H1 (cell line): ENCODE results near the gene ANKS1B. TPM values are rescaled to one million over a fixed set of nuclear protein-coding genes. Genes with fewer than 3 reads are reported as not detected.

Experiments
- CTBP2 ChIP-seq: IDR thresholded peaks from 2 replicates; pipeline ENCODE4 v1.7.0; 2011; ENCODE audit warnings: borderline replicate concordance, mild to moderate bottlenecking, moderate library complexity, mixed read lengths, low read length; ENCODE audit not compliant: insufficient read depth, insufficient read length
- HDAC2 ChIP-seq, 2 experiments: fragments of 300-600 bp in 1 of 2; sonication (generic) in 1 of 2; IDR thresholded peaks; 2 replicates each; pipeline ENCODE4 v1.6.1; 2011 to 2012; ENCODE audit warnings: low read depth in 2 of 2, low read length in 2 of 2, mild to moderate bottlenecking in 2 of 2, moderate library complexity in 2 of 2, borderline replicate concordance in 1 of 2, inconsistent platforms in 1 of 2
- polyA plus RNA-seq, 7 experiments: library from polyadenylated mRNA; depleted of rRNA in 3 of 7; stranded (reverse) in 5 of 7; unstranded in 2 of 7; fragments of >200 nt in 5 of 7; fragments of 200-250 nt in 2 of 7; gene quantifications; 1 replicate in 5 of 7; 2 replicates in 1 of 7; 4 replicates in 1 of 7; pipeline versions ENCODE4 v1.2.1 to v1.2.3, GENCODE V29; 2011 to 2013; ENCODE audit warnings: missing spikeins in 2 of 7, mixed read lengths in 2 of 7
- total RNA-seq: library from RNA; stranded (reverse); fragmentation: NEBNext Ultra II Directional; extraction: Animal tissue kit (Norgen Biotek cat#: 25700); gene quantifications from 2 replicates; pipeline ENCODE4 v1.2.1, GENCODE V29; 2021

ANKS1B gene
- total and polyA plus RNA-seq, 2 of the 8 experiments (the other 6 are each of a cell fraction or from before 2014, with no cell fraction given) = 2.7 to 6.1 TPM

DNA sequence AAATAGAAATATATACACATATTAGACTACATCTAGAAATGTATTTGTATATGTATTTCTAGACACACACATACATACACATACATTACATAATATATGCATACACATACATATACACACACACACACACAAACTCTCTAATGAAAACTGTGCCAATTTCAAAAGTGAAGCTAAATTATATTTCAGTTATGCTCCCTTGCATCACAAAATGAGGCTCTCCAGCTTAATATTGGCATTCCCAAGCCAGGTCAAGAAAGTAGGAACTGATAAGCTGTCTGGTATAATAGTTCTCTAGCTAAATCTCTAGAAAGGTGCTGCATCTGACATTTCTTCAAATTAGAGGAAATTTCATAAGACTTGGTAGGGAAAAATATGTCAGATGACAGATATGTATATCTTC is 280.3 kb downstream of the ANKS1B start (continued):
- no peak for TF ChIP-seq CTBP2
- TF ChIP-seq HDAC2 (IDR thresholded peaks at IDR 0.05; ENCODE audit: borderline replicate concordance in 1 of 2, low read depth in 2 of 2, low read length in 2 of 2) = no peak
